Loucy (cell line): Measurements from ENCODE around the gene CHMP4B.

Experiments
- H2AFZ ChIP-seq: fragments of 200-600 bp; sonication (generic); 2 replicates; pipeline ENCODE4 v1.6.0; 2016; ENCODE audit warnings: antibody characterized with exemption, mild to moderate bottlenecking, low read length, moderate library complexity
- H3F3A ChIP-seq: fragments of 200-600 bp; 2 replicates; pipeline ENCODE4 v1.6.0; 2016; ENCODE audit warnings: antibody characterized with exemption, low read depth, mild to moderate bottlenecking
- H3K27me3 ChIP-seq: fragments of 200-600 bp; sonication (generic); 2 replicates; pipeline ENCODE4 v1.6.1; 2014; ENCODE audit warnings: low read length, mild to moderate bottlenecking; ENCODE audit not compliant: insufficient read depth, poor library complexity, severe bottlenecking
- H3K36me3 ChIP-seq: fragments of 200-600 bp; sonication (generic); 2 replicates; pipeline ENCODE4 v1.6.1; 2016; ENCODE audit warnings: low read length; ENCODE audit not compliant: insufficient read depth
- H3K4me1 ChIP-seq: fragments of 200-600 bp; sonication (generic); 2 replicates; pipeline ENCODE4 v1.5.1; 2014; ENCODE audit warnings: low read length, mild to moderate bottlenecking; ENCODE audit not compliant: insufficient read depth, poor library complexity, severe bottlenecking
- H3K4me2 ChIP-seq: fragments of 200-600 bp; sonication (generic); 2 replicates; pipeline ENCODE4 v1.6.0; 2014; ENCODE audit warnings: antibody characterized with exemption, low read length, low read depth, mild to moderate bottlenecking; ENCODE audit not compliant: poor library complexity, severe bottlenecking
- H3K4me3 ChIP-seq: fragments of 200-600 bp; sonication (generic); 2 replicates; pipeline ENCODE4 v1.5.1; 2014; ENCODE audit warnings: low read length, mild to moderate bottlenecking, mixed read lengths; ENCODE audit not compliant: poor library complexity, severe bottlenecking
- H3K79me2 ChIP-seq: fragments of 200-600 bp; sonication (generic); 2 replicates; pipeline ENCODE4 v1.6.1; 2014; ENCODE audit warnings: low read length; ENCODE audit not compliant: insufficient read depth
- H3K9ac ChIP-seq: fragments of 200-600 bp; sonication (generic); 2 replicates; pipeline ENCODE4 v1.6.0; 2014; ENCODE audit warnings: mild to moderate bottlenecking, low read depth, low read length, moderate library complexity; ENCODE audit not compliant: poor library complexity, severe bottlenecking
- H3K9me2 ChIP-seq: fragments of 200-600 bp; sonication (generic); replicated peaks from 2 replicates; pipeline ENCODE4 v1.6.1; 2016; ENCODE audit warnings: low read depth, low read length, mixed read lengths
- H3K9me3 ChIP-seq: fragments of 200-600 bp; sonication (generic); 2 replicates; pipeline ENCODE4 v1.6.1; 2014; ENCODE audit warnings: mild to moderate bottlenecking, antibody characterized with exemption, low read length, low read depth; ENCODE audit not compliant: insufficient read depth
- H4K20me1 ChIP-seq: fragments of 200-600 bp; sonication (generic); 2 replicates; pipeline ENCODE4 v1.6.0; 2014; ENCODE audit warnings: antibody characterized with exemption, low read length, mild to moderate bottlenecking; ENCODE audit not compliant: insufficient read depth, poor library complexity, severe bottlenecking
- CTCF ChIP-seq: fragments of 200-600 bp; sonication (generic); conservative IDR thresholded peaks from 2 replicates; pipeline ENCODE4 v1.5.1; 2014; ENCODE audit warnings: mild to moderate bottlenecking, antibody characterized with exemption, low read length
- EZH2phosphoT487 ChIP-seq: fragments of 200-600 bp; IDR thresholded peaks from 2 replicates; pipeline ENCODE4 v1.6.1; 2018; ENCODE audit warnings: antibody characterized with exemption, mild to moderate bottlenecking, moderate library complexity, borderline replicate concordance

Gene CHMP4B

GRCh38 chr20:33822991-33823390 is 11.8 kb downstream of the CHMP4B start:
- no peaks in the 10 kb centered on the region for H3F3A ChIP-seq
- H3K9me3 ChIP-seq: no peaks in the 10 kb centered on the region
- no peak for TF ChIP-seq EZH2phosphoT487
- no peak for TF ChIP-seq CTCF
- peaks cover 89% of the 10 kb centered on the region for H3K79me2 ChIP-seq
- H2AFZ ChIP-seq: no peak overlapping the region
- H3K4me2 ChIP-seq: no peak overlapping the region
- H3K9ac ChIP-seq: no peak overlapping the region
- H3K27me3 ChIP-seq: no peaks in the 10 kb centered on the region
- peaks cover 48% of the 10 kb centered on the region for H4K20me1 ChIP-seq
- no peak overlapping the region for H3K4me3 ChIP-seq
- H3K4me1 ChIP-seq: peaks cover 22% of the 10 kb centered on the region
- no peaks in the 10 kb centered on the region; the same call in 1 of the 2 replicates for H3K36me3 ChIP-seq
- no peaks in the 10 kb centered on the region for H3K9me2 ChIP-seq

- Histone ChIP-seq H3F3A (no peaks in the 10 kb centered on the region), H3K4me2 (no peak overlapping the region), H3K27me3 (no peaks in the 10 kb centered on the region), H3K9me3 (no peaks in the 10 kb centered on the region), H3K9ac (no peak overlapping the region), H3K9me2 (no peaks in the 10 kb centered on the region), H3K4me1 (peaks cover 25% of the 10 kb centered on the region), H4K20me1 (peaks cover 36% of the 10 kb centered on the region), H3K4me3 (no peak overlapping the region), H2AFZ (no peak overlapping the region), H3K36me3 (no peaks in the 10 kb centered on the region; the same call in 1 of the 2 replicates), H3K79me2 (peaks cover 91% of the 10 kb centered on the region)
- no peak for TF ChIP-seq EZH2phosphoT487
- no peak for TF ChIP-seq CTCF
These were observed 13.7 kb downstream of the CHMP4B start for GRCh38 chr20:33824852-33825251.

- H3K4me1 ChIP-seq: peaks cover 22% of the 10 kb centered on the region
- H3F3A ChIP-seq: no peaks in the 10 kb centered on the region
- H3K9me2 ChIP-seq: no peaks in the 10 kb centered on the region
- H3K36me3 ChIP-seq: no peaks in the 10 kb centered on the region; the same call in 1 of the 2 replicates
- H3K9me3 ChIP-seq: no peaks in the 10 kb centered on the region
- peaks cover 90% of the 10 kb centered on the region for H3K79me2 ChIP-seq
- H3K27me3 ChIP-seq: no peaks in the 10 kb centered on the region
- TF ChIP-seq CTCF (no peak), EZH2phosphoT487 (no peak)
- peaks cover 31% of the 10 kb centered on the region for H4K20me1 ChIP-seq
- H3K4me2 ChIP-seq: no peak overlapping the region
- H3K9ac ChIP-seq: no peak overlapping the region
- no peak overlapping the region for H2AFZ ChIP-seq
- H3K4me3 ChIP-seq: no peak overlapping the region
These were observed 14.5 kb downstream of the CHMP4B start for GRCh38 chr20:33825340-33826269.
